Measurements from ENCODE around the gene AMH.

The AMH gene

GRCh38 chr19:2288818-2289713, 39.9 kb downstream of the AMH start:
- DNase-seq: no peak

- DNase-seq: no peak
Measured at GRCh38 chr19:2289714-2290435, 40.8 kb downstream of the AMH start.

GRCh38 chr19:2290441-2291184, 41.5 kb downstream of the AMH start:
- no peak for DNase-seq

GRCh38 chr19:2291185-2291751, 42.1 kb downstream of the AMH start:
- DNase-seq: no peak

- DNase-seq: no peak
Measured at GRCh38 chr19:2294687-2295335, 45.7 kb downstream of the AMH start.

GRCh38 chr19:2296141-2296540, 47.0 kb downstream of the AMH start:
- no peak for DNase-seq

- DNase-seq: no peak
Measured at GRCh38 chr19:2300533-2300932, 51.4 kb downstream of the AMH start.
